Right lobe of liver (tissue), 4 donors: ENCODE results near the gene FUOM.

Experiments
- POLR2A ChIP-seq: fragments of 450-650 bp; IDR thresholded peaks from one replicate; pipeline ENCODE4 v1.6.1; 2017; ENCODE audit warnings: antibody characterized with exemption, mild to moderate bottlenecking
- TF ChIP-seq, protein P1 (sequence below), 4 donors: fragments of 200-600 bp in 3 of 4; fragments of 450-650 bp in 1 of 4; IDR thresholded peaks; one replicate each; pipeline versions ENCODE4 v1.5.1 to v1.8.0; 2016 to 2022; ENCODE audit warnings: antibody characterized with exemption in 4 of 4, mild to moderate bottlenecking in 2 of 4
- donor health status: DM: no; HTN: no; CAD: no.
- donor health status: DM: no; HTN: no; CAD: no.
- donor health status: DM: no; HTN: yes; CAD: no.

DNA sequence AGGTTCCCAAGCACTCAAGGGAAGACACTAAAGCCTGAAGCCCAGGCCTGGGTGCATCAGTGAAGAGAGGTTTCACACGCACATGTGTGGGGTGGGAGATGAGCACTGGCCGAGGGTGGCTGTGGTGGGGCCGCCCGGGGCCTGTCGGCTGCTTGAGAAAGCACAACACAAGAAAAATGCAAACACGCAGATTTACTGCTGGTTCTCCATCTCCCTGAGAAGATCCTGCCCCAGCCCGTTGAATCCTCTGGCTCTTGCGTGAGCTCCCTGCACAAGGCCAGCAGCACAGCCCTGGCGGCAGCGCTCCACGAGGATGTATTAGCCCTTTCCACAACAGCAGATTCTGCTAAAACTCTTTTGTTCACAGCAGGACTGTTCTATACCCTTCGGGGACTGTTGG, 42.9 kb downstream of the FUOM start:
- TF ChIP-seq, protein P1, sequence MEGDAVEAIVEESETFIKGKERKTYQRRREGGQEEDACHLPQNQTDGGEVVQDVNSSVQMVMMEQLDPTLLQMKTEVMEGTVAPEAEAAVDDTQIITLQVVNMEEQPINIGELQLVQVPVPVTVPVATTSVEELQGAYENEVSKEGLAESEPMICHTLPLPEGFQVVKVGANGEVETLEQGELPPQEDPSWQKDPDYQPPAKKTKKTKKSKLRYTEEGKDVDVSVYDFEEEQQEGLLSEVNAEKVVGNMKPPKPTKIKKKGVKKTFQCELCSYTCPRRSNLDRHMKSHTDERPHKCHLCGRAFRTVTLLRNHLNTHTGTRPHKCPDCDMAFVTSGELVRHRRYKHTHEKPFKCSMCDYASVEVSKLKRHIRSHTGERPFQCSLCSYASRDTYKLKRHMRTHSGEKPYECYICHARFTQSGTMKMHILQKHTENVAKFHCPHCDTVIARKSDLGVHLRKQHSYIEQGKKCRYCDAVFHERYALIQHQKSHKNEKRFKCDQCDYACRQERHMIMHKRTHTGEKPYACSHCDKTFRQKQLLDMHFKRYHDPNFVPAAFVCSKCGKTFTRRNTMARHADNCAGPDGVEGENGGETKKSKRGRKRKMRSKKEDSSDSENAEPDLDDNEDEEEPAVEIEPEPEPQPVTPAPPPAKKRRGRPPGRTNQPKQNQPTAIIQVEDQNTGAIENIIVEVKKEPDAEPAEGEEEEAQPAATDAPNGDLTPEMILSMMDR (IDR thresholded peaks at IDR 0.05): no peak
- TF ChIP-seq POLR2A: no peak
